Gastroesophageal sphincter (tissue), 4 donors: ENCODE data around the gene GABBR2. TPM values are rescaled to one million over a fixed set of nuclear protein-coding genes. Genes with fewer than 3 reads are reported as not detected.

Source experiments
- ATAC-seq: fragments of 150-250 bp; one replicate; pipeline ENCODE4 v1.9.1; 2016; ENCODE audit warnings: mild to moderate bottlenecking, moderate library complexity
- H3K27ac ChIP-seq, 4 donors: fragments of 200-600 bp; sonication (generic) in 3 of 4; 1 replicate in 3 of 4; 2 replicates in 1 of 4; pipeline ENCODE4 v1.5.1; 2016 to 2019
- H3K27me3 ChIP-seq: fragments of 200-600 bp; sonication (generic); one replicate; pipeline ENCODE4 v1.5.1; 2019
- H3K36me3 ChIP-seq, 2 donors: fragments of 200-600 bp; sonication (generic); one replicate each; pipeline ENCODE4 v1.5.1; 2019; ENCODE audit warnings: control low read depth in 1 of 2
- H3K4me1 ChIP-seq, 3 donors: fragments of 200-600 bp; sonication (generic); 1 replicate in 2 of 3; 2 replicates in 1 of 3; pipeline ENCODE4 v1.5.1; 2016 to 2019; ENCODE audit warnings: control low read depth in 2 of 3
- H3K4me3 ChIP-seq, 2 donors: fragments of 200-600 bp; sonication (generic); one replicate each; pipeline ENCODE4 v1.5.1; 2019; ENCODE audit warnings: mild to moderate bottlenecking in 1 of 2, moderate library complexity in 1 of 2
- H3K9me3 ChIP-seq, 3 donors: fragments of 200-600 bp; sonication (generic); one replicate each; pipeline ENCODE4 v1.5.1; 2017 to 2019; ENCODE audit warnings: control low read depth in 2 of 3
- CTCF ChIP-seq, 4 experiments: fragments of 200-600 bp in 2 of 4; fragments of 450-650 bp in 2 of 4; sonication (generic) in 1 of 4; IDR thresholded peaks; one replicate each; pipeline ENCODE4 v1.5.1; 2017 to 2019; ENCODE audit warnings: antibody characterized with exemption in 4 of 4, mild to moderate bottlenecking in 2 of 4, moderate library complexity in 2 of 4
- EP300 ChIP-seq: sonication (generic); formaldehyde crosslinking; IDR thresholded peaks from one replicate; pipeline ENCODE4 v1.6.1; 2017; ENCODE audit warnings: antibody characterized with exemption, mild to moderate bottlenecking
- POLR2A ChIP-seq, 2 donors: fragments of 450-650 bp; IDR thresholded peaks; one replicate each; pipeline ENCODE4 v1.6.1; 2017; ENCODE audit warnings: antibody characterized with exemption in 2 of 2, mild to moderate bottlenecking in 2 of 2, moderate library complexity in 1 of 2
- POLR2AphosphoS5 ChIP-seq: sonication (generic); formaldehyde crosslinking; IDR thresholded peaks from one replicate; pipeline ENCODE4 v1.6.1; 2017; ENCODE audit warnings: antibody characterized with exemption
- WGBS, 2 donors: methylation state at CpG; one replicate each; pipeline ENCODE4 v1.1.5; 2018; ENCODE audit warnings: low coverage in 1 of 2; 5-methylcytosine and 5-hydroxymethylcytosine counted together
- total RNA-seq, 4 donors: library from RNA; depleted of rRNA; stranded (reverse); fragments of >200 nt; gene quantifications; one replicate each; pipeline ENCODE4 v1.1.0, GENCODE V29; 2016

The GABBR2 gene
- total RNA-seq, 4 donors from 2014 or later: 0.04 to 0.25 TPM; not detected in 2

- WGBS, 2 donors: 48 to 53% methylated on average over 4 to 6 of the region's 14 CpGs
- Histone ChIP-seq H3K4me3 (no peak overlapping the region), H3K36me3 (no peaks in the 10 kb centered on the region), H3K4me1 (peaks cover 0 to 30% (median 16%) of the 10 kb centered on the region in 3 donors), H3K27me3 (peaks cover 74% of the 10 kb centered on the region), H3K9me3 (no peaks in the 10 kb centered on the region), H3K27ac (no peak overlapping the region)
- no peak for ATAC-seq
- TF ChIP-seq CTCF (IDR thresholded peaks at IDR 0.05): no peak
- TF ChIP-seq EP300: no peak
- no peak for TF ChIP-seq POLR2A (IDR thresholded peaks at IDR 0.05)
- no peak for TF ChIP-seq POLR2AphosphoS5
Measured at GRCh38 chr9:98709968-98710965, 1.5 kb upstream of the GABBR2 start.

- peak overlapping the region; percentile 25 to 50 for H3K4me3 ChIP-seq
- H3K36me3 ChIP-seq: no peaks in the 10 kb centered on the region
- H3K9me3 ChIP-seq: no peaks in the 10 kb centered on the region
- H3K4me1 ChIP-seq: peaks cover 0 to 30% (median 16%) of the 10 kb centered on the region in 3 donors
- no CpG with 5 or more reads among the region's 89 CpGs for WGBS, 2 donors
- H3K27me3 ChIP-seq: peaks cover 92% of the 10 kb centered on the region
- TF ChIP-seq CTCF (IDR thresholded peaks at IDR 0.05) (no peak), EP300 (no peak), POLR2A (IDR thresholded peaks at IDR 0.05) (no peak), POLR2AphosphoS5 (no peak)
- peak; percentile 19 for ATAC-seq
- H3K27ac ChIP-seq: no peak overlapping the region
Measured at GRCh38 chr9:98708103-98708932, 417 bp downstream of the GABBR2 start.

- H3K4me3 ChIP-seq: peak overlapping the region in 1 of 2 donors; percentile 1
- H3K4me1 ChIP-seq: peaks cover 0 to 30% (median 16%) of the 10 kb centered on the region in 3 donors
Measured at GRCh38 chr9:98707166-98708102, 1.3 kb downstream of the GABBR2 start.

More at GRCh38 chr9:98707166-98708102, 1.3 kb downstream of the GABBR2 start:
- H3K27me3 ChIP-seq: peaks cover 98% of the 10 kb centered on the region
- H3K36me3 ChIP-seq: no peaks in the 10 kb centered on the region
- no peak for ATAC-seq
- TF ChIP-seq CTCF (IDR thresholded peaks at IDR 0.05): peak in 1 of 4 experiments; percentile 46
- TF ChIP-seq POLR2AphosphoS5: no peak
- no peaks in the 10 kb centered on the region for H3K9me3 ChIP-seq
- 0% methylated on average over 1 to 3 of the region's 79 CpGs for WGBS, 2 donors
- H3K27ac ChIP-seq: no peak overlapping the region
